ENCODE results near the gene CD164.

Gene CD164

GRCh38 chr6:109381747-109382575 is at the start of gene CD164:
CD164 (minus strand) TSS chr6:109382467; CDS start chr6:109382378, 89 bp downstream.
- DNase-seq: peak; percentile 95

GRCh38 chr6:109429496-109429895 is 47.2 kb upstream of the CD164 start:
- no peak for DNase-seq

- no peak for DNase-seq
These were observed 46.7 kb upstream of the CD164 start for GRCh38 chr6:109428889-109429477.

GRCh38 chr6:109424946-109425345 is 42.7 kb upstream of the CD164 start:
- no peak for DNase-seq

GRCh38 chr6:109421184-109421583 is 38.9 kb upstream of the CD164 start:
- DNase-seq: no peak

GRCh38 chr6:109420751-109421150 is 38.5 kb upstream of the CD164 start:
- no peak for DNase-seq

GRCh38 chr6:109417646-109418045 is 35.4 kb upstream of the CD164 start:
- DNase-seq: no peak

GRCh38 chr6:109411034-109411433 is 28.8 kb upstream of the CD164 start:
- DNase-seq: no peak

GRCh38 chr6:109406196-109406595 is 23.9 kb upstream of the CD164 start:
- no peak for DNase-seq

GRCh38 chr6:109397020-109397419 is 14.8 kb upstream of the CD164 start:
- DNase-seq: no peak

- DNase-seq: no peak
These were observed 13.9 kb upstream of the CD164 start for GRCh38 chr6:109396046-109396718.

- no peak for DNase-seq
These were observed 11.6 kb upstream of the CD164 start for GRCh38 chr6:109393886-109394281.

- no peak for DNase-seq
These were observed 11.1 kb upstream of the CD164 start for GRCh38 chr6:109393157-109393885.

- DNase-seq: no peak
These were observed 7.5 kb upstream of the CD164 start for GRCh38 chr6:109389650-109390274.

- DNase-seq: no peak
These were observed 6.0 kb upstream of the CD164 start for GRCh38 chr6:109388265-109388664.

GRCh38 chr6:109383438-109383940 is 1.2 kb upstream of the CD164 start:
- DNase-seq: no peak

GRCh38 chr6:109382576-109383437 is 540 bp upstream of the CD164 start:
- DNase-seq: peak; percentile 95

GRCh38 chr6:109381061-109381746 is 1.1 kb downstream of the CD164 start:
- DNase-seq: no peak

GRCh38 chr6:109379711-109380110 is 2.6 kb downstream of the CD164 start:
- no peak for DNase-seq

GRCh38 chr6:109377717-109378116 is 4.5 kb downstream of the CD164 start:
- DNase-seq: no peak

- no peak for DNase-seq
These were observed 7.9 kb downstream of the CD164 start for GRCh38 chr6:109374326-109374892.

Measured in NCI-H2227 treated with DMSO at 0.1 percent for 48 hours (cell line).